ENCODE measurements around the gene CALD1.

Gene CALD1

DNA sequence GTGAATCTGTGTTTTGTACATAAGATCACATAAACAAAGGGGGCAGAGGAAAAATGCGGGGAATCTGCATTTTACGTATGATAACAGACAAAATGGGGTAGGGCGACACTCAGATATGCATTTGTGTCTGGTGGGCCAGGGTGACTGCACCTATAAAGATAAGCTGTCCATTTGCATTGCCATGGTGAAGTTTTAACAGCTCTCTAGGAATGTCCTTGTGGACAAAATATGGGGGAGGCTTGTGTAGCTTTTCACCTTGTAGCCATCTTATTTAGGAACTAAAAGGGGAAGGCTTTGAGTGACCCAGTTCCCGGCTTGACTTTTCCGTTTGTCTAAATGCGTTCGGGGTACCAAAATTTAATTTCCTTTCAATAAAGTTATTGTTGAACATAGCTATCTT lies 114.5 kb downstream of the CALD1 start:
- TF ChIP-seq CTCF (IDR thresholded peaks at IDR 0.05; ENCODE audit: low read depth, low read length, poor library complexity, severe bottlenecking) = no peak
- no peak for TF ChIP-seq EZH2phosphoT487 (IDR thresholded peaks at IDR 0.05; ENCODE audit: borderline replicate concordance, low read length)
- peaks cover 8% of the 10 kb centered on the region; the same call in 1 of the 2 replicates for H3K9me3 ChIP-seq (ENCODE audit: control insufficient read depth, insufficient read depth, low read length)
- H3K36me3 ChIP-seq (ENCODE audit: control insufficient read depth, low read length) = no peaks in the 10 kb centered on the region
- H3F3A ChIP-seq (ENCODE audit: control insufficient read depth, insufficient read depth) = no peaks in the 10 kb centered on the region
- no peak overlapping the region for H3K4me3 ChIP-seq (ENCODE audit: low read length)
- H3K79me2 ChIP-seq (ENCODE audit: control insufficient read depth, low read length) = no peaks in the 10 kb centered on the region
- no peaks in the 10 kb centered on the region for H3K4me1 ChIP-seq (ENCODE audit: control insufficient read depth, low read length)
- H3K27me3 ChIP-seq (ENCODE audit: control insufficient read depth, low read length) = no peaks in the 10 kb centered on the region
- no peak overlapping the region for H3K4me2 ChIP-seq (ENCODE audit: low read length)
- H3K9me2 ChIP-seq (replicated peaks; ENCODE audit: control insufficient read depth, low read length) = no peaks in the 10 kb centered on the region
- no peak overlapping the region for H3K27ac ChIP-seq (ENCODE audit: low read depth, low read length)
- no peaks in the 10 kb centered on the region for H4K20me1 ChIP-seq (ENCODE audit: control insufficient read depth, insufficient read depth, low read depth, low read length)

DNA sequence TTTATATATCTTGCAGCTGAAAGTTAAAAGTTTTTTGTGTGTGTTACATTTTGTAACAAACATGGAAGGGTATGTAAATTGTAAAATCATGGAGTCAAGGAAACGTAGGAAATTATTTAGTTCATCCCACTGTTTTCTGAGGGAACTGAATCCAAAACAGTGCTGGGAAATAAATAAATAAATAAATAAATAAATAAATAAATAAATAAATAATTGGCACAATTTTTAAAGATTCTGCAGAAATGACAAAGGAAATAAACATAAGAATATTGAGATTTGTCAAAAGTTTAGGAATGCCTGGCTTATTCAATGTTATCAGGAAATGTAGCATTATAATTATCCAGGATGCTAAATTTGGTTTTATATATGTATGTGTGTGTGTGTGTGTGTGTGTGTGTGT lies 115.5 kb downstream of the CALD1 start:
- Histone ChIP-seq H3K9me3 (ENCODE audit: control insufficient read depth, insufficient read depth, low read length) (peaks cover 8% of the 10 kb centered on the region; the same call in 1 of the 2 replicates), H3K4me2 (ENCODE audit: low read length) (no peak overlapping the region), H3K9me2 (replicated peaks; ENCODE audit: control insufficient read depth, low read length) (no peaks in the 10 kb centered on the region), H3K79me2 (ENCODE audit: control insufficient read depth, low read length) (no peaks in the 10 kb centered on the region), H3K27me3 (ENCODE audit: control insufficient read depth, low read length) (no peaks in the 10 kb centered on the region), H3F3A (ENCODE audit: control insufficient read depth, insufficient read depth) (no peaks in the 10 kb centered on the region), H3K4me3 (ENCODE audit: low read length) (no peak overlapping the region), H3K36me3 (ENCODE audit: control insufficient read depth, low read length) (no peaks in the 10 kb centered on the region), H3K4me1 (ENCODE audit: control insufficient read depth, low read length) (no peaks in the 10 kb centered on the region), H4K20me1 (ENCODE audit: control insufficient read depth, insufficient read depth, low read depth, low read length) (no peaks in the 10 kb centered on the region), H3K27ac (ENCODE audit: low read depth, low read length) (no peak overlapping the region)
- TF ChIP-seq CTCF (IDR thresholded peaks at IDR 0.05; ENCODE audit: low read depth, low read length, poor library complexity, severe bottlenecking) (no peak), EZH2phosphoT487 (IDR thresholded peaks at IDR 0.05; ENCODE audit: borderline replicate concordance, low read length) (no peak)

- no peaks in the 10 kb centered on the region for H3F3A ChIP-seq (ENCODE audit: control insufficient read depth, insufficient read depth)
- H3K9me2 ChIP-seq (replicated peaks; ENCODE audit: control insufficient read depth, low read length) = no peaks in the 10 kb centered on the region
- H4K20me1 ChIP-seq (ENCODE audit: control insufficient read depth, insufficient read depth, low read depth, low read length) = no peaks in the 10 kb centered on the region
- H3K4me3 ChIP-seq (ENCODE audit: low read length) = no peak overlapping the region
- H3K79me2 ChIP-seq (ENCODE audit: control insufficient read depth, low read length) = no peaks in the 10 kb centered on the region
- H3K4me2 ChIP-seq (ENCODE audit: low read length) = no peak overlapping the region
- H3K36me3 ChIP-seq (ENCODE audit: control insufficient read depth, low read length) = no peaks in the 10 kb centered on the region
- H3K27me3 ChIP-seq (ENCODE audit: control insufficient read depth, low read length) = no peaks in the 10 kb centered on the region
- H3K4me1 ChIP-seq (ENCODE audit: control insufficient read depth, low read length) = peaks cover 5% of the 10 kb centered on the region
- TF ChIP-seq CTCF (IDR thresholded peaks at IDR 0.05; ENCODE audit: low read depth, low read length, poor library complexity, severe bottlenecking) (no peak), EZH2phosphoT487 (IDR thresholded peaks at IDR 0.05; ENCODE audit: borderline replicate concordance, low read length) (no peak)
- H3K9me3 ChIP-seq (ENCODE audit: control insufficient read depth, insufficient read depth, low read length) = peaks cover 8% of the 10 kb centered on the region; the same call in 1 of the 2 replicates
- no peak overlapping the region for H3K27ac ChIP-seq (ENCODE audit: low read depth, low read length)
Observed at GRCh38 chr7:134896073-134896472, 116.6 kb downstream of the CALD1 start.
